GM08714 (cell line): ENCODE data around the gene HS2ST1.

ENCODE experiments used
- H3K4me3 ChIP-seq: fragments of 200-500 bp; sonication (Bioruptor generic); 2 replicates; pipeline ENCODE4 v1.5.1; 2014; ENCODE audit warnings: mild to moderate bottlenecking, low read length, inconsistent platforms
- ZNF274 ChIP-seq: IDR thresholded peaks from 2 replicates; pipeline ENCODE4 v1.6.1; 2012; ENCODE audit warnings: mild to moderate bottlenecking, low read depth, low read length

Gene HS2ST1

GRCh38 chr1:87106144-87106543 lies 191.7 kb downstream of the HS2ST1 start:
- no peak for TF ChIP-seq ZNF274
- H3K4me3 ChIP-seq = no peak overlapping the region

- TF ChIP-seq ZNF274 = no peak
- no peak overlapping the region for H3K4me3 ChIP-seq
These were observed 192.4 kb downstream of the HS2ST1 start for GRCh38 chr1:87106867-87107266.

DNA sequence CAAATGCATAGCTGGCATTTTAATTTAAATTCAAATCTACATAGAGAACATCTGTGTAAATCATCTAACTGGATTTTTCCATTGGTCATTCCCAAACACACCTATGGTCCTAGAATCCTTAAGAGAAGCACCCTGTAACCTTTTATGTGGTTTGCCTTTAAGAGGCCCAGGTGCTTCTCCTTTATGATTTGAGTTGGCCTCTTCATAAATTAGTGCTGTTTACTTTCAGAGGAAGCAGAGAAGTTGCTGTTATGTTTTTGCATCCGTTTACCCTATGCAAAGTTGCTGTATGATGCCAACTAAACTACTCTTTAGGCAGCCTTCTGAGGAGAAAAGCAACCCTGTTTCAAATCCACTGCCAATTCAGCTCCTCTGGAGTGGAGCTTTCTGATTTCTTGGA lies 193.8 kb downstream of the HS2ST1 start:
- TF ChIP-seq ZNF274 = no peak
- H3K4me3 ChIP-seq = no peak overlapping the region

DNA sequence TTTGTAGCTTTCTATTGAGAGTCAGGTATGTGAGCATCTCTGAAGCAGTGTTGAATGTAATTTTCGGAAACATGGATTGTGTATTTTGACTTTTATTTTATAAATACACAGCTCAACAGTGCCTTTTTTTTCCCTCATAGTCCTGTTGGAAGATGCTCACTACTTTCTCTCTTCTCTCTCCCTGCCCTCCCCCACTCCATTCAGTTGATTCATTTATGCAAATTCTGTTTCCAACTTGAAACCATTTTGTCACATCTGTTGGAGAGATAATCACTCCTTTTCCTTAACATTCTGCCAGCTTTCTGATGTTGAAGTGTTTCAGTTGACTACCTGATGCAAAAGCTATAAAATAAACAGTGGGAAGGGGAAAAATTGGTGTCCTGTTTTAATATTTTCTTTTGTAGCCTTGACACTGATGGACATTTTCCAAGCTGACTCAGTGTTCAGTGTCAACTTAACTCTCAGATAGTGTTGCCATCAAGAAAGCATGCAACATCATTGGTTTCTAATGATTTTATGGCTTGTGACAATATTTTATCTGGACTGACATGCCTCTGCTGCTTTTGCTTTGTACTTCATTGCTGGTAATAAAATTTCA lies 194.5 kb downstream of the HS2ST1 start:
- H3K4me3 ChIP-seq = no peak overlapping the region
- no peak for TF ChIP-seq ZNF274

DNA sequence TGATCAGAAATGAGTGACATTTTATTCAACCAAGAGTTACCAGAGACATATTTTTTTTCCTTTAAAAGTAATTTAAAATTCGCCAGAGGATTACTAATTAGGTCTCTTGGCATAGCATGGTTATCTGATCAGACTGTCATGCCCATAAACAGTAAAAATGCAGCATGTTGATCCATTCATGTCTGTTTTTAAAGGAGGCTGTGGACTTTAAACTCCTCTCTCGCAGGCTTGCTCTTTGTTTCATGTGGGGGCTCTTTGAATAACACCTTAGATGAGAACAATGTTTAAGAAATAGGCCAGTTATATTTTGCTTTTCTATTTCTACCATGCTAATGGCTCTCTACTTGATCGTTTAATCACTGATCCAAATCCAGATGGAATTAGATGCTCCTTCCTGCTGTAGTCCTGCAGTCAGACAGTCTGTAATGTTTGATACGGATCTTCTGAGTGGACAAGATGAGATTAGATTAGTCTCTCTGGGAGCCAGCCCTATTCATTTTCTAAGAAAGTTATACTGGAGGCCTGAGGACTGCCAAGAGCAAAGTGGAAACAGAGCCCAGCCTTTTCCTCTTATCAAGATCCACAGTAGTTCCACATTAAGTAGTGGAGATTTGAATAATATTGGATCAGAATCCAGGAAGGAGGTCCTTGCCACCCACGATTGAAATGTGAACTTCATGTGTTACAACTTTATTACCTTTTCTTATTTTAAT lies 197.4 kb downstream of the HS2ST1 start:
- no peak for TF ChIP-seq ZNF274
- H3K4me3 ChIP-seq = no peak overlapping the region

DNA sequence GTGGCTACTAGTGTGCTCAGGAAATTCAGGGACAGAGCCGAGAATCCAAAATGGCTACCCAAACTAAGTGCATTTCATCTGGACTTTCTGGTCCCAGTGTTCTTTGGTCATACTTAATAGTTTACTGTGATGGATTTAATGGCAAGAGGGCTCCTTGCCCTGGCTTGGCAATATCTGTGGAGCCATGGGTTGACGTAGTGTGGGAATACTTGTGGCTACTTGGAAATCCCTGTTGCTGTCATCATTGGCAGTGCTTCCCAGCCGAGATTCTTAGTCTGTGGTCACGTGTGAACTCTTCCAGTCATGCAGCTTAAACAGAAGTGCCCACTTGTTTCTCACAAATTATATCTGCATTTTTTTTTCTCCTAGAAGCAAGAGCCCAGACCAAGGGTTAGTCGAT lies 198.9 kb downstream of the HS2ST1 start:
- TF ChIP-seq ZNF274 = no peak
- no peak overlapping the region for H3K4me3 ChIP-seq

DNA sequence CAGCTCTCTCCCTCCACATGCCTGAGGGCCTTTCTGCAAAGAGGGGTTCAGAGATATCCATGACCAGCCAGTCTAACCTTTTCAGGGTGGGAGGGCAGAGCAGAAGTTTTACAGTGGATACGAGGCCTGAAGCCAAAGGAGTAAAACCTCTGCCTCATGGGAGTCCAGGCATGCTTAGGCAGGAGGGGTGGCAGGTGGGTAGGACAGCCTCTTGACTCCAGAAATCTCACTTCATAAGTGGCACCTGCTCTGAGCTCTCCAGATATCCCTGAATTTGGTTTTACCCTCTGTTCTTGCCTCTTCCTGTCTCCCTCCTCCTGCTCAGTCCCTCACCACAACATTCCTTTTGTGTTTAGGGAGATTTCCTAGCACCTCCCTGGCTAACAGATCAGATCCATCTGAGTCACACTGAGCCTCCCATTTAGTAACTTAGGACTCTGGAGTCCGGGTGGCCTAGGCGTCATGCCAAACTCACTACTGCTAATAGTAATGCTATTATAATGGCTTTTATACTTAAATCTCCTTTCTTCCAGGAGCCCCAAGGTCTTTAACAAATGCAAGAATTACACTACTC lies 201.0 kb downstream of the HS2ST1 start:
- no peak overlapping the region for H3K4me3 ChIP-seq
- TF ChIP-seq ZNF274 = no peak

GRCh38 chr1:87115891-87116290 lies 201.5 kb downstream of the HS2ST1 start:
- TF ChIP-seq ZNF274 = no peak
- H3K4me3 ChIP-seq = no peak overlapping the region

- no peak for TF ChIP-seq ZNF274
- no peak overlapping the region for H3K4me3 ChIP-seq
These were observed 203.4 kb downstream of the HS2ST1 start for GRCh38 chr1:87117761-87118368.

GRCh38 chr1:87119541-87120140 lies 205.2 kb downstream of the HS2ST1 start:
- no peak for TF ChIP-seq ZNF274
- H3K4me3 ChIP-seq = no peak overlapping the region

DNA sequence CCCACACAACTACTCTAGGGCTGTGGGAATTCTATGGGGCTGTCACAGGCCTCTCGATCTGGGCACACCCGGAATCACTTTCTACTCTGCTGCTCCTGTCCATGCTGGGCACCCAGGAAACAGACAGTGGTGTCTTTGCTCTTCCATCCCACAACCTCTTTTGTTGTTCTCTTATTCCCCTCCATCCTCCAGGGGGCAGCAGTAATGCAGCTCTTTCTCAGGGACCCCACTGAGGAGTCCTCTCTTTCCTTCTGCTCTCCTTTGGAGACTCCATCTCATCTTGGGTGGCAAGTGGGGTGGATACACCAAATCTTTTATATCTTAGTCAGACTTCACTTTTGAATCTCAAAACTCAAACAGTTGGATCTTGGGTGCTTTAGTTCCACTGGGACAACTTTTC lies 206.3 kb downstream of the HS2ST1 start:
- no peak for TF ChIP-seq ZNF274
- no peak overlapping the region for H3K4me3 ChIP-seq

GRCh38 chr1:87121711-87122163 lies 207.3 kb downstream of the HS2ST1 start:
- no peak for TF ChIP-seq ZNF274
- no peak overlapping the region for H3K4me3 ChIP-seq

DNA sequence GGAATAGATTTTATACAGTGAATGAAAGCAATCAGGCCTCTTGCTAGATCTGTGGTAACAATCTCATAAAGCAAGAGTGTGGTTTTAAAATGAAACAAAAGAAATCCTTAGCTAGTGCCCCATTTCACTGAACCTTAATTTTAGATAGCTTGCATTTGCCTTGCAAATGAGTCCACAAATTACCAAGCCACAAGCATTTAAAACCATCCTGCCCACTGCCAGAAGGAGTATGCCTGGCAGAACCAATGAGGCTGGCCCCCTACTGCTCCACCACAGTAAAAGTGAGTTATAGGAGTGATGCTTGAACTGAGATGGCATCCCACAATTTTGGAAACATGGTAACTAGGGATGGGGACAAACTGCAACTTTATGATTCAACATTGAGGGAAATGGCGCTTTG lies 207.8 kb downstream of the HS2ST1 start:
- no peak for TF ChIP-seq ZNF274

DNA sequence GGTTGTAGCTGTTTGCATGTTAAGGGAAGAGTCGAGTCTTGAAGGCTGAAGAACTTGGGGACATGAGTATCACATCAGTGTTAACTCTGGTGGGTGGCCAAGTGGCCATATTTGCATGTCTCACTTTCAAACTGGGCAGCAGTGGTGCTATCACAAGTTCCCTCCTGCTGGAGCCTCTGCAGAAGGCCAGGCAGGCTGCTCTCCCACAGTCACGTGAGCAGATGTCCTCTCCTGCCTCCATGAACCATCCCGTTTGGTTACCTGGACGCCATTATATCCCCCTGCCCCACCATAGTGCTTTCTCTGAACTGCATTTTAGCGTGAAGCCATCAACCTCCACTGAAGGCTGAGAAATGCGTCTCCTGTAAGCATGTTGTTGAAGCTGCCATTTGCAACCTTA lies 209.2 kb downstream of the HS2ST1 start:
- no peak for TF ChIP-seq ZNF274
- no peak overlapping the region for H3K4me3 ChIP-seq

More for the DNA sequence above, 207.8 kb downstream of the HS2ST1 start:
- no peak overlapping the region for H3K4me3 ChIP-seq
